ENCODE measurements around the gene CCDC85B. TPM values are rescaled to one million over a fixed set of nuclear protein-coding genes. Genes with fewer than 3 reads are reported as not detected.

The CCDC85B gene
- total and polyA plus RNA-seq, 2 of the 8 experiments (the other 6 are each of a cell fraction or from before 2014, with no cell fraction given), result 19.8 to 30.8 TPM

GRCh38 chr11:65917434-65918210, 27.1 kb downstream of the CCDC85B start:
- H2BK15ac ChIP-seq (ENCODE audit: low read length), result peak overlapping the region; percentile 40; the same call in 1 of the 2 replicates
- H2BK20ac ChIP-seq (ENCODE audit: low read length), result no peak overlapping the region
- H3K18ac ChIP-seq (ENCODE audit: extremely low read depth, low read length), result no peak overlapping the region
- H3K4me2 ChIP-seq (ENCODE audit: insufficient read depth in 1 of 2, low read depth in 2 of 2, low read length in 2 of 2), result peak overlapping the region; percentile 83 to 94
- peaks cover 0 to 7% of the 10 kb centered on the region in 2 experiments for H4K20me1 ChIP-seq (replicated peaks in 1 of 2; ENCODE audit: control insufficient read depth in 1 of 2, insufficient read depth in 2 of 2, low read length in 2 of 2)
- no peak overlapping the region for H2BK5ac ChIP-seq (ENCODE audit: low read depth, low read length)
- H3K23ac ChIP-seq (ENCODE audit: insufficient read length), result no peak overlapping the region
- DNase-seq (ENCODE audit: low read depth in 1 of 2, low spot score in 2 of 2), result no peak
- peak overlapping the region; percentile 17; the same call in 1 of the 2 replicates for H2AK5ac ChIP-seq (ENCODE audit: low read depth, low read length)
- 93% methylated on average over 35 of the region's 35 CpGs; no CpG with 5 or more reads in 1 of the 2 experiments for WGBS, 2 experiments (ENCODE audit: extremely low coverage in 1 of 2, insufficient coverage in 1 of 2, insufficient read length in 1 of 2, insufficient replicate concordance in 2 of 2, low coverage in 1 of 2, low lambda C conversion rate in 2 of 2, missing lambda C conversion rate in 1 of 2)
- H3K4ac ChIP-seq (replicated peaks; ENCODE audit: insufficient read length, low read depth, low read length), result no peak overlapping the region
- no peak overlapping the region for H3K56ac ChIP-seq (replicated peaks; ENCODE audit: insufficient read length, low read depth, low read length)
- H3K27me3 ChIP-seq (replicated peaks in 1 of 4; ENCODE audit: control insufficient read depth in 3 of 4, extremely low read depth in 1 of 4, insufficient read depth in 3 of 4, low read length in 3 of 4), result no peaks in the 10 kb centered on the region
- no peak overlapping the region for H4K5ac ChIP-seq (ENCODE audit: insufficient read length, low read depth, low read length)
- peaks cover 0 to 22% (median 13%) of the 10 kb centered on the region in 4 experiments; a peak in 4 of 7 replicates for H3K4me1 ChIP-seq (replicated peaks in 1 of 4; ENCODE audit: control insufficient read depth in 3 of 4, insufficient read depth in 4 of 4, low read length in 3 of 4)
- H3K14ac ChIP-seq (ENCODE audit: insufficient read length), result no peak overlapping the region
- H3K36me3 ChIP-seq (ENCODE audit: control insufficient read depth in 2 of 4, insufficient read depth in 4 of 4, low read length in 3 of 4), result peaks cover 0 to 6% (median 2%) of the 10 kb centered on the region in 4 experiments; a peak in 4 of 8 replicates
- H2BK12ac ChIP-seq (ENCODE audit: low read depth, low read length), result no peak overlapping the region; the same call in 1 of the 2 replicates
- no peak for FAIRE-seq
- POLR2A ChIA-PET (ENCODE audit: partially characterized antibody), result interaction anchor here (0.5 to 4.9 kb wide), 19 partner anchors 9 to 254 kb away, joined by 3 to 36 read pairs (median 4); partner anchors contain the start of genes CCDC85B, FIBP, MUS81 and SF3B2
- no peak overlapping the region for H3K9ac ChIP-seq (replicated peaks in 1 of 4; ENCODE audit: extremely low read depth in 1 of 4, low read depth in 3 of 4, low read length in 3 of 4)
- H3K9me3 ChIP-seq (ENCODE audit: insufficient read depth in 2 of 2, low read depth in 1 of 2, low read length in 1 of 2), result no peaks in the 10 kb centered on the region
- CTCF ChIA-PET (ENCODE audit: partially characterized antibody), result interaction anchor here (0.6 to 2.3 kb wide), 6 partner anchors 10 to 74 kb away, joined by 3 to 10 read pairs (median 6); partner anchors contain the start of gene FIBP
- H3K23me2 ChIP-seq (ENCODE audit: low read depth, low read length), result peaks cover 13% of the 10 kb centered on the region; the same call in 1 of the 2 replicates
- no peak overlapping the region for H2BK120ac ChIP-seq (replicated peaks; ENCODE audit: low read depth, low read length)
- no peak overlapping the region for H4K8ac ChIP-seq (ENCODE audit: extremely low read depth, insufficient read depth, low read length)
- no peak overlapping the region for H2AFZ ChIP-seq (ENCODE audit: low read length)
- peaks cover 7% of the 10 kb centered on the region; the same call in 1 of the 2 replicates for H3K79me1 ChIP-seq (ENCODE audit: low read depth, low read length)
- no peak overlapping the region for H4K91ac ChIP-seq (replicated peaks; ENCODE audit: insufficient read length, low read length)
- H3K4me3 ChIP-seq (ENCODE audit: extremely low read depth in 1 of 4, insufficient read depth in 2 of 4, low read depth in 3 of 4, low read length in 4 of 4), result peak overlapping the region; percentile 91 to 98 (median 94); a peak in 7 of 8 replicates
- TF ChIP-seq RXRA (IDR thresholded peaks at IDR 0.05; ENCODE audit: insufficient read depth, low read depth, low read length) (no peak), POLR2AphosphoS5 (IDR thresholded peaks at IDR 0.05; ENCODE audit: low read depth, low read length) (peak; percentile 51; the same call in 1 of the 2 replicates), YY1 (IDR thresholded peaks at IDR 0.05; ENCODE audit: low read depth, low read length) (no peak), EZH2 (IDR thresholded peaks at IDR 0.05; ENCODE audit: low read depth, low read length, severe bottlenecking) (no peak), POLR2A (IDR thresholded peaks at IDR 0.05; ENCODE audit: control extremely low read depth in 1 of 2, low read depth in 2 of 2, low read length in 2 of 2) (0 out of 3 replicates have a peak, but pooled peaks of 1 of the 2 experiments have one; percentile 22), SP4 (IDR thresholded peaks at IDR 0.05; ENCODE audit: low read length) (no peak)
- peaks cover 0 to 7% of the 10 kb centered on the region in 2 experiments; a peak in 2 of 4 replicates for H3K79me2 ChIP-seq (ENCODE audit: control insufficient read depth in 1 of 2, insufficient read depth in 2 of 2, low read length in 2 of 2)
- no peak overlapping the region for H3K27ac ChIP-seq (ENCODE audit: low read depth, low read length)

All from H1 (cell line).